Fibroblast of lung (primary cell): Measurements from ENCODE around the gene SLC2A4RG.

Experiments
- CTCF ChIP-seq, 2 donors: IDR thresholded peaks in 1 of 2; conservative IDR thresholded peaks in 1 of 2; 1 replicate in 1 of 2; 2 replicates in 1 of 2; pipeline ENCODE4 v1.5.1; 2011 to 2012; ENCODE audit warnings: low read length in 2 of 2, control low read depth in 1 of 2, inconsistent platforms in 1 of 2, low read depth in 1 of 2, mild to moderate bottlenecking in 1 of 2
- EZH2 ChIP-seq: IDR thresholded peaks from 2 replicates; pipeline ENCODE4 v1.5.1; 2012; ENCODE audit warnings: low read length, control low read depth, mild to moderate bottlenecking; ENCODE audit errors: missing control alignments

GRCh38 chr20:63745424-63745805 lies 5.8 kb downstream of the SLC2A4RG start:
- TF ChIP-seq EZH2 (no peak), CTCF (conservative IDR thresholded peaks at IDR 0.05 in 1 of 2, IDR thresholded peaks at IDR 0.05 in 1 of 2; ENCODE audit: low read depth in 1 of 2, low read length in 2 of 2) (no peak)
